Measurements from ENCODE around the gene DNAH14. TPM values are rescaled to one million over a fixed set of nuclear protein-coding genes. Genes with fewer than 3 reads are reported as not detected.

Gene DNAH14
- total RNA-seq, 1 experiment from 2014 or later = 33.2 TPM

GRCh38 chr1:224898937-224899336 lies 30.5 kb upstream of the DNAH14 start:
- TF ChIP-seq FOSL1 (IDR thresholded peaks at IDR 0.05; ENCODE audit: low read depth) (no peak), EZH2 (IDR thresholded peaks at IDR 0.05) (no peak), SIN3A (IDR thresholded peaks at IDR 0.05; ENCODE audit: low read depth) (no peak), TCF7L2 (IDR thresholded peaks at IDR 0.05; ENCODE audit: borderline replicate concordance, extremely low read depth, insufficient read depth, insufficient read length) (no peak), CTCF (IDR thresholded peaks at IDR 0.05 in 2 of 3, conservative IDR thresholded peaks at IDR 0.05 in 1 of 3; ENCODE audit: borderline replicate concordance in 1 of 3, insufficient read depth in 1 of 3, low read depth in 2 of 3, low read length in 2 of 3) (no peak), REST (IDR thresholded peaks at IDR 0.05; ENCODE audit: low read depth) (no peak), CBX3 (IDR thresholded peaks at IDR 0.05; ENCODE audit: low read depth) (no peak), MAX (IDR thresholded peaks at IDR 0.05) (no peak)
- Histone ChIP-seq H3K9me3 (ENCODE audit: control insufficient read depth in 1 of 2, insufficient read depth in 1 of 2, low read depth in 1 of 2, low read length in 2 of 2) (no peaks in the 10 kb centered on the region), H3K4me2 (ENCODE audit: low read length) (no peak overlapping the region), H3K9ac (ENCODE audit: low read length) (no peak overlapping the region), H3K27me3 (ENCODE audit: insufficient read depth, low read length) (0 out of 2 replicates have a peak, but pooled peaks cover under 1% of the 10 kb centered on the region), H3K4me3 (replicated peaks in 1 of 2; ENCODE audit: low read depth in 1 of 2, low read length in 2 of 2) (no peak overlapping the region), H3K4me1 (ENCODE audit: control insufficient read depth in 1 of 2, insufficient read depth in 2 of 2, low read length in 2 of 2) (no peaks in the 10 kb centered on the region), H3K9me2 (ENCODE audit: insufficient read depth) (no peaks in the 10 kb centered on the region), H4K20me1 (ENCODE audit: insufficient read depth) (no peaks in the 10 kb centered on the region), H2AFZ (ENCODE audit: low read depth, low read length, poor library complexity, severe bottlenecking) (no peak overlapping the region), H3K36me3 (ENCODE audit: control insufficient read depth in 1 of 2, insufficient read depth in 2 of 2, low read length in 2 of 2) (no peaks in the 10 kb centered on the region), H3K79me2 (ENCODE audit: insufficient read depth, low read length) (no peaks in the 10 kb centered on the region), H3K27ac (ENCODE audit: low read depth, low read length) (no peak overlapping the region)
- no TSS peak for BruUV-seq (replicated peaks)
- ChIA-PET RAD21 (ENCODE audit: low non-redundant PET in 1 of 2, low total read pairs in 2 of 2, uncharacterized antibody in 2 of 2, unreplicated experiment in 2 of 2) (no interaction called here), POLR2A (no interaction called here), CTCF (no interaction called here)
- DNase-seq (ENCODE audit: low read depth, low spot score) (no peak), ATAC-seq (no peak)
- intact Hi-C loops (cut with micrococcal nuclease) = no loop called here
